SHP77 treated with DMSO at 0.1 percent for 48 hours (cell line): ENCODE results near the gene ADAMTS2.
"Not testable (repeated sequence)": the region's sequence is repeated elsewhere in the genome, so short reads cannot be mapped to it uniquely, and the experiment has no call there.

Experiments used
- DNase-seq: peaks from one replicate; lab custom pipeline; 2025; lab: John Stamatoyannopoulos, UW

ADAMTS2 gene

GRCh38 chr5:179325296-179326031 lies 19.8 kb downstream of the ADAMTS2 start:
- no peak for DNase-seq

- DNase-seq: no peak
Measured at GRCh38 chr5:179324760-179325295, 20.4 kb downstream of the ADAMTS2 start.

- not testable (repeated sequence) for DNase-seq
Measured at GRCh38 chr5:179324316-179324715, 20.9 kb downstream of the ADAMTS2 start.

- DNase-seq: no peak
Measured at GRCh38 chr5:179323026-179323870, 22.0 kb downstream of the ADAMTS2 start.

GRCh38 chr5:179322071-179323025 lies 22.9 kb downstream of the ADAMTS2 start:
- no peak for DNase-seq

- no peak for DNase-seq
Measured at GRCh38 chr5:179321206-179321987, 23.9 kb downstream of the ADAMTS2 start.

GRCh38 chr5:179319741-179320281 lies 25.4 kb downstream of the ADAMTS2 start:
- DNase-seq: no peak

- no peak for DNase-seq
Measured at GRCh38 chr5:179319123-179319522, 26.1 kb downstream of the ADAMTS2 start.

- no peak for DNase-seq
Measured at GRCh38 chr5:179318221-179318955, 26.9 kb downstream of the ADAMTS2 start.

GRCh38 chr5:179317411-179318220 lies 27.6 kb downstream of the ADAMTS2 start:
- no peak for DNase-seq

GRCh38 chr5:179316982-179317381 lies 28.3 kb downstream of the ADAMTS2 start:
- DNase-seq: no peak

GRCh38 chr5:179316111-179316551 lies 29.1 kb downstream of the ADAMTS2 start:
- no peak for DNase-seq

GRCh38 chr5:179315356-179315890 lies 29.8 kb downstream of the ADAMTS2 start:
- DNase-seq: no peak

- DNase-seq: no peak
Measured at GRCh38 chr5:179314606-179315355, 30.5 kb downstream of the ADAMTS2 start.

GRCh38 chr5:179313849-179314521 lies 31.3 kb downstream of the ADAMTS2 start:
- DNase-seq: no peak

GRCh38 chr5:179312557-179313235 lies 32.6 kb downstream of the ADAMTS2 start:
- DNase-seq: no peak

- no peak for DNase-seq
Measured at GRCh38 chr5:179311581-179311980, 33.7 kb downstream of the ADAMTS2 start.
